ENCODE data around the gene SLC13A3. TPM values are rescaled to one million over a fixed set of nuclear protein-coding genes. Genes with fewer than 3 reads are reported as not detected.
A peak's percentile ranks its signal among the peaks of the same experiment; 100 is the strongest.

Gene SLC13A3
- total RNA-seq, 4 donors from 2014 or later: 5.7 to 11.6 (median 9.3) TPM

- WGBS, 2 donors: 70 to 72% methylated on average over 3 of the region's 3 CpGs
- H3K27ac ChIP-seq: no peak overlapping the region
- peaks cover 0 to 5% of the 10 kb centered on the region in 2 donors for H3K27me3 ChIP-seq
- H3K4me3 ChIP-seq: no peak overlapping the region
- no peaks in the 10 kb centered on the region for H3K4me1 ChIP-seq
- H3K36me3 ChIP-seq: no peaks in the 10 kb centered on the region
- no peaks in the 10 kb centered on the region for H3K9me3 ChIP-seq
- no peak for DNase-seq (ENCODE audit: low spot score in 2 of 2)
- TF ChIP-seq EP300 (IDR thresholded peaks at IDR 0.05) (no peak), POLR2A (IDR thresholded peaks at IDR 0.05) (no peak)
- TF ChIP-seq, protein P1, sequence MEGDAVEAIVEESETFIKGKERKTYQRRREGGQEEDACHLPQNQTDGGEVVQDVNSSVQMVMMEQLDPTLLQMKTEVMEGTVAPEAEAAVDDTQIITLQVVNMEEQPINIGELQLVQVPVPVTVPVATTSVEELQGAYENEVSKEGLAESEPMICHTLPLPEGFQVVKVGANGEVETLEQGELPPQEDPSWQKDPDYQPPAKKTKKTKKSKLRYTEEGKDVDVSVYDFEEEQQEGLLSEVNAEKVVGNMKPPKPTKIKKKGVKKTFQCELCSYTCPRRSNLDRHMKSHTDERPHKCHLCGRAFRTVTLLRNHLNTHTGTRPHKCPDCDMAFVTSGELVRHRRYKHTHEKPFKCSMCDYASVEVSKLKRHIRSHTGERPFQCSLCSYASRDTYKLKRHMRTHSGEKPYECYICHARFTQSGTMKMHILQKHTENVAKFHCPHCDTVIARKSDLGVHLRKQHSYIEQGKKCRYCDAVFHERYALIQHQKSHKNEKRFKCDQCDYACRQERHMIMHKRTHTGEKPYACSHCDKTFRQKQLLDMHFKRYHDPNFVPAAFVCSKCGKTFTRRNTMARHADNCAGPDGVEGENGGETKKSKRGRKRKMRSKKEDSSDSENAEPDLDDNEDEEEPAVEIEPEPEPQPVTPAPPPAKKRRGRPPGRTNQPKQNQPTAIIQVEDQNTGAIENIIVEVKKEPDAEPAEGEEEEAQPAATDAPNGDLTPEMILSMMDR (IDR thresholded peaks at IDR 0.05): no peak
Observed at GRCh38 chr20:46696791-46697279, 45.6 kb upstream of the SLC13A3 start.

- H3K4me1 ChIP-seq: no peaks in the 10 kb centered on the region
- H3K27ac ChIP-seq: no peak overlapping the region
- WGBS, 2 donors: 27 to 31% methylated on average over 3 of the region's 3 CpGs
- no peaks in the 10 kb centered on the region for H3K9me3 ChIP-seq
- H3K4me3 ChIP-seq: no peak overlapping the region
- DNase-seq (ENCODE audit: low spot score in 2 of 2): no peak
- H3K36me3 ChIP-seq: no peaks in the 10 kb centered on the region
- peaks cover 0 to 5% of the 10 kb centered on the region in 2 donors for H3K27me3 ChIP-seq
- TF ChIP-seq POLR2A (IDR thresholded peaks at IDR 0.05): no peak
- TF ChIP-seq EP300 (IDR thresholded peaks at IDR 0.05): no peak
- TF ChIP-seq, protein P1 (IDR thresholded peaks at IDR 0.05): no peak
Observed at GRCh38 chr20:46695892-46696291, 44.6 kb upstream of the SLC13A3 start.

DNA sequence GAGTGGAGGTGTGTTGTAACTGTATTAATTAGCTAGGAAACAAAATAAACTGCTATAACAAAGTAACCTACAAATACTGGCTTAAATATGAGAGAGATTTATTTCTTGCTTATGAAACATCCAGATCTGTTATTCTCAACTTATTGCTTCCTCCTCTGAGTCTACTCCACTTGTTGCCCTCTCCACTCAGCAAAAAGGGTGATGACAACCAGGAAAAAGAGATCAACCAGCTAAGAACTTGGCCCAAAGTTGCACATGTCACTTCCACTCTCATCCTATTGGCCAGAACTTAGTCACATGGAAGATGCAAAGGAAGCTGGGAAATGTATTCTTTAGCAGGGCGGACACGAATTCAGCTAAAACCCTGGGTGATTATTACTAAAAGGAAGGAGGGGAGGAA lies 43.2 kb upstream of the SLC13A3 start:
- no peaks in the 10 kb centered on the region for H3K27me3 ChIP-seq
- H3K27ac ChIP-seq: no peak overlapping the region
- WGBS, 2 donors: 53 to 58% methylated on average over 2 of the region's 2 CpGs
- peak in 1 of 2 donors; percentile 27 for DNase-seq (ENCODE audit: low spot score in 2 of 2)
- no peak overlapping the region for H3K4me3 ChIP-seq
- no peaks in the 10 kb centered on the region for H3K9me3 ChIP-seq
- TF ChIP-seq POLR2A (IDR thresholded peaks at IDR 0.05): no peak
- TF ChIP-seq, protein P1 (IDR thresholded peaks at IDR 0.05): no peak
- TF ChIP-seq EP300 (IDR thresholded peaks at IDR 0.05): no peak
- no peaks in the 10 kb centered on the region for H3K36me3 ChIP-seq
- H3K4me1 ChIP-seq: peaks cover 0 to 6% (median 0%) of the 10 kb centered on the region in 4 donors

- Histone ChIP-seq H3K27ac (no peak overlapping the region), H3K9me3 (no peaks in the 10 kb centered on the region), H3K36me3 (peaks cover 0 to 7% (median 0%) of the 10 kb centered on the region in 3 donors), H3K4me3 (no peak overlapping the region), H3K27me3 (no peaks in the 10 kb centered on the region), H3K4me1 (peaks cover 0 to 31% (median 18%) of the 10 kb centered on the region in 4 donors)
- DNase-seq (ENCODE audit: low spot score in 2 of 2): no peak
- TF ChIP-seq, protein P1 (IDR thresholded peaks at IDR 0.05): no peak
- no peak for TF ChIP-seq POLR2A (IDR thresholded peaks at IDR 0.05)
- no peak for TF ChIP-seq EP300 (IDR thresholded peaks at IDR 0.05)
- 80 to 83% methylated on average over 4 of the region's 4 CpGs for WGBS, 2 donors
Observed at GRCh38 chr20:46691196-46691595, 39.9 kb upstream of the SLC13A3 start.

- H3K4me1 ChIP-seq: peaks cover 0 to 33% (median 18%) of the 10 kb centered on the region in 4 donors
- no peak for DNase-seq (ENCODE audit: low spot score in 2 of 2)
- H3K27ac ChIP-seq: peak overlapping the region; percentile 70 to 95 (median 84)
- TF ChIP-seq EP300 (IDR thresholded peaks at IDR 0.05): no peak
- TF ChIP-seq, protein P1 (IDR thresholded peaks at IDR 0.05): no peak
- no peak for TF ChIP-seq POLR2A (IDR thresholded peaks at IDR 0.05)
- WGBS, 2 donors: 54 to 57% methylated on average over 13 of the region's 13 CpGs
- H3K27me3 ChIP-seq: no peaks in the 10 kb centered on the region
- no peaks in the 10 kb centered on the region for H3K9me3 ChIP-seq
- peaks cover 0 to 14% (median 0%) of the 10 kb centered on the region in 3 donors for H3K36me3 ChIP-seq
- H3K4me3 ChIP-seq: peak overlapping the region in 3 of 4 donors; percentile 78 to 89 (median 87)
Observed at GRCh38 chr20:46690219-46691106, 39.2 kb upstream of the SLC13A3 start.

Data from tibial nerve (tissue), 4 donors.